HG03175 (cell line): ENCODE results near the gene GARIN3.
A peak's percentile ranks its signal among the peaks of the same experiment; 100 is the strongest.
"Not testable (repeated sequence)": the region's sequence is repeated elsewhere in the genome, so short reads cannot be mapped to it uniquely, and the experiment has no call there.

ENCODE experiments used
- ATAC-seq: cut with Tn5 transposase; IDR thresholded peaks from one replicate; pipeline ENCODE4 v1.9.1; 2021; ENCODE audit warnings: mild to moderate bottlenecking, moderate library complexity; ENCODE audit not compliant: unreplicated experiment

Gene GARIN3

GRCh38 chr5:157166214-157167213, at the start of gene GARIN3:
TSS of gene GARIN3 (minus strand) at chr5:157166264. CDS start at chr5:157166168, 96 bp downstream.
- no peak for ATAC-seq

GRCh38 chr5:157215514-157216167, 49.6 kb upstream of the GARIN3 start:
- ATAC-seq: peak; percentile 24

- peak; percentile 46 for ATAC-seq
These were observed 48.9 kb upstream of the GARIN3 start for GRCh38 chr5:157214861-157215513.

GRCh38 chr5:157214415-157214814, 48.4 kb upstream of the GARIN3 start:
- no peak for ATAC-seq

- no peak for ATAC-seq
These were observed 47.6 kb upstream of the GARIN3 start for GRCh38 chr5:157213527-157214243.

- no peak for ATAC-seq
These were observed 46.2 kb upstream of the GARIN3 start for GRCh38 chr5:157212307-157212706.

GRCh38 chr5:157210652-157211051, 44.6 kb upstream of the GARIN3 start:
- ATAC-seq: not testable (repeated sequence)

GRCh38 chr5:157205708-157206107, 39.6 kb upstream of the GARIN3 start:
- no peak for ATAC-seq

- no peak for ATAC-seq
These were observed 38.7 kb upstream of the GARIN3 start for GRCh38 chr5:157204765-157205164.

GRCh38 chr5:157203417-157203816, 37.4 kb upstream of the GARIN3 start:
- no peak for ATAC-seq

- ATAC-seq: no peak
These were observed 35.8 kb upstream of the GARIN3 start for GRCh38 chr5:157201857-157202256.

- no peak for ATAC-seq
These were observed 32.4 kb upstream of the GARIN3 start for GRCh38 chr5:157198277-157198986.

GRCh38 chr5:157197086-157197485, 31.0 kb upstream of the GARIN3 start:
- no peak for ATAC-seq

GRCh38 chr5:157196045-157196444, 30.0 kb upstream of the GARIN3 start:
- no peak for ATAC-seq

GRCh38 chr5:157193699-157194424, 27.8 kb upstream of the GARIN3 start:
- ATAC-seq: no peak

- ATAC-seq: peak; percentile 42
These were observed 23.2 kb upstream of the GARIN3 start for GRCh38 chr5:157189223-157189622.

GRCh38 chr5:157188270-157188669, 22.2 kb upstream of the GARIN3 start:
- ATAC-seq: no peak

- no peak for ATAC-seq
These were observed 21.1 kb upstream of the GARIN3 start for GRCh38 chr5:157187046-157187754.
